SK-N-SH (cell line): ENCODE data around the gene CCDC102A. TPM values are rescaled to one million over a fixed set of nuclear protein-coding genes. Genes with fewer than 3 reads are reported as not detected.

Experiments used
- CTCF ChIA-PET: fragments of 300-600, 350-600 bp; formaldehyde crosslinking; extraction: SDS; loops from one replicate; lab custom pipeline; 2021; lab: Yijun Ruan, JAX
- POLR2A ChIA-PET: fragments of 350-600 bp; sonication (Branson Sonifier 250); formaldehyde crosslinking; extraction: SDS; loops from one replicate; lab custom pipeline; 2020; ENCODE audit warnings: antibody characterized with exemption, inconsistent platforms; lab: Yijun Ruan, JAX
- DNase-seq: peaks from one replicate; pipeline ENCODE4 v3.0.0; 2012
- H2AFZ ChIP-seq: fragments of 200-600 bp; sonication (generic); 2 replicates; pipeline ENCODE4 v1.8.1; 2016; ENCODE audit warnings: antibody characterized with exemption, mild to moderate bottlenecking, low read depth
- H3F3A ChIP-seq: fragments of 200-600 bp; sonication (generic); replicated peaks from 2 replicates; pipeline ENCODE3; 2016; ENCODE audit warnings: antibody characterized with exemption, mild to moderate bottlenecking; ENCODE audit not compliant: insufficient read depth
- H3K27ac ChIP-seq, 2 experiments: fragments of 200-500 bp in 1 of 2; fragments of 200-600 bp in 1 of 2; sonication (Bioruptor generic) in 1 of 2; sonication (generic), shearing (Covaris generic) in 1 of 2; 2 replicates each; pipeline versions ENCODE4 v1.5.1 to v1.6.1; 2014 to 2016; ENCODE audit warnings: low read depth in 2 of 2, inconsistent platforms in 1 of 2, low read length in 1 of 2, mild to moderate bottlenecking in 1 of 2, mixed read lengths in 1 of 2
- H3K27me3 ChIP-seq: fragments of 200-600 bp; sonication (generic), shearing (Covaris generic); 2 replicates; pipeline ENCODE4 v1.6.1; 2016; ENCODE audit warnings: mixed run types; ENCODE audit not compliant: insufficient read depth
- H3K36me3 ChIP-seq, 2 experiments: fragments of 200-500 bp in 1 of 2; fragments of 200-600 bp in 1 of 2; sonication (Bioruptor generic) in 1 of 2; sonication (generic) in 1 of 2; replicated peaks in 1 of 2; 2 replicates each; pipeline versions ENCODE3 to v1.5.1; 2014 to 2016; ENCODE audit warnings: low read length in 1 of 2, mild to moderate bottlenecking in 1 of 2; ENCODE audit not compliant: insufficient read depth in 2 of 2, control insufficient read depth in 1 of 2
- H3K4me1 ChIP-seq, 2 experiments: fragments of 200-500 bp in 1 of 2; fragments of 200-600 bp in 1 of 2; sonication (Bioruptor generic) in 1 of 2; sonication (generic), shearing (Covaris generic) in 1 of 2; 2 replicates each; pipeline versions ENCODE4 v1.5.1 to v1.6.1; 2014 to 2016; ENCODE audit warnings: low read depth in 1 of 2, low read length in 1 of 2, mixed run types in 1 of 2; ENCODE audit not compliant: insufficient read depth in 2 of 2, control insufficient read depth in 1 of 2
- H3K4me2 ChIP-seq: fragments of 200-600 bp; sonication (generic), shearing (Covaris generic); 2 replicates; pipeline ENCODE4 v1.6.1; 2017; ENCODE audit warnings: mixed run types
- H3K4me3 ChIP-seq, 2 experiments: fragments of 200-500 bp in 1 of 2; fragments of 200-600 bp in 1 of 2; sonication (Bioruptor generic) in 1 of 2; sonication (generic), shearing (Covaris generic) in 1 of 2; 2 replicates each; pipeline versions ENCODE4 v1.5.1 to v1.8.1; 2014 to 2016; ENCODE audit warnings: low read depth in 2 of 2, inconsistent platforms in 1 of 2, low read length in 1 of 2, mild to moderate bottlenecking in 1 of 2, mixed read lengths in 1 of 2, moderate library complexity in 1 of 2
- H3K79me2 ChIP-seq: fragments of 200-600 bp; sonication (generic); 2 replicates; pipeline ENCODE4 v1.8.1; 2017; ENCODE audit warnings: mild to moderate bottlenecking; ENCODE audit not compliant: insufficient read depth
- H3K9ac ChIP-seq: fragments of 200-600 bp; sonication (generic); 2 replicates; pipeline ENCODE4 v1.6.1; 2017; ENCODE audit warnings: mixed run types
- H3K9me2 ChIP-seq: fragments of 200-600 bp; sonication (generic); 2 replicates; pipeline ENCODE4 v1.6.1; 2017; ENCODE audit warnings: mixed run types
- H3K9me3 ChIP-seq: fragments of 200-600 bp; sonication (generic); 2 replicates; pipeline ENCODE4 v1.6.1; 2017; ENCODE audit warnings: mixed run types, mild to moderate bottlenecking, moderate library complexity
- H4K20me1 ChIP-seq: fragments of 200-600 bp; sonication (generic); 2 replicates; pipeline ENCODE4 v1.6.1; 2017; ENCODE audit warnings: mild to moderate bottlenecking, mixed run types; ENCODE audit not compliant: insufficient read depth
- EP300 ChIP-seq, 2 experiments: IDR thresholded peaks; 2 replicates each; pipeline versions ENCODE4 v1.4.0 to v1.6.1; 2012; ENCODE audit warnings: borderline replicate concordance in 1 of 2, low read depth in 1 of 2, low read length in 1 of 2
- FOSL2 ChIP-seq: IDR thresholded peaks from 2 replicates; pipeline ENCODE4 v1.4.0; 2012; ENCODE audit warnings: low read depth, mild to moderate bottlenecking, moderate library complexity, borderline replicate concordance
- FOXM1 ChIP-seq: IDR thresholded peaks from 2 replicates; pipeline ENCODE4 v1.4.0; 2012; ENCODE audit warnings: low read depth, mild to moderate bottlenecking
- GATA2 ChIP-seq: sonication (generic); formaldehyde crosslinking; IDR thresholded peaks from 2 replicates; pipeline ENCODE4 v1.5.0; 2020; ENCODE audit warnings: mild to moderate bottlenecking, missing genetic modification reagents
- IRF3 ChIP-seq: fragments of 150-350 bp; IDR thresholded peaks from 2 replicates; pipeline ENCODE4 v1.6.1; 2016; ENCODE audit warnings: mild to moderate bottlenecking, low read depth, low read length
- JUND ChIP-seq: IDR thresholded peaks from 2 replicates; pipeline ENCODE4 v1.4.0; 2012
- MAX ChIP-seq: IDR thresholded peaks from 2 replicates; pipeline ENCODE4 v1.4.0; 2012; ENCODE audit warnings: low read depth
- MXI1 ChIP-seq: IDR thresholded peaks from 2 replicates; pipeline ENCODE4 v1.6.1; 2012; ENCODE audit warnings: mild to moderate bottlenecking, low read depth, low read length, improper control_type of control experiment
- NRF1 ChIP-seq: IDR thresholded peaks from 2 replicates; pipeline ENCODE4 v1.6.1; 2012; ENCODE audit warnings: low read depth, mild to moderate bottlenecking, low read length
- PBX3 ChIP-seq: IDR thresholded peaks from 2 replicates; pipeline ENCODE4; 2012
- POLR2AphosphoS5 ChIP-seq: IDR thresholded peaks from 2 replicates; pipeline ENCODE4 v1.6.1; 2012; ENCODE audit warnings: low read depth, low read length
- RCOR1 ChIP-seq: fragments of 150-350 bp; IDR thresholded peaks from 2 replicates; pipeline ENCODE4 v1.6.1; 2017; ENCODE audit warnings: antibody characterized with exemption, low read length
- REST ChIP-seq: IDR thresholded peaks from 2 replicates; pipeline ENCODE4 v1.6.1; 2012; ENCODE audit warnings: mild to moderate bottlenecking, low read depth, low read length, moderate library complexity
- TCF12 ChIP-seq: IDR thresholded peaks from 2 replicates; pipeline ENCODE4 v1.4.0; 2012
- TEAD4 ChIP-seq: IDR thresholded peaks from 2 replicates; pipeline ENCODE4 v1.4.0; 2012; ENCODE audit warnings: mild to moderate bottlenecking, borderline replicate concordance; ENCODE audit not compliant: insufficient read depth
- USF1 ChIP-seq: IDR thresholded peaks from 2 replicates; pipeline ENCODE4 v1.4.0; 2012; ENCODE audit warnings: low read depth, borderline replicate concordance
- USF2 ChIP-seq: fragments of 150-350 bp; IDR thresholded peaks from 2 replicates; pipeline ENCODE4 v1.6.1; 2017; ENCODE audit warnings: antibody characterized with exemption, low read length, low read depth, borderline replicate concordance
- YY1 ChIP-seq: IDR thresholded peaks from 2 replicates; pipeline ENCODE4 v1.4.0; 2012; ENCODE audit warnings: low read depth, mild to moderate bottlenecking
- ZBTB33 ChIP-seq: IDR thresholded peaks from 2 replicates; pipeline ENCODE4 v1.4.0; 2012; ENCODE audit warnings: low read depth, borderline replicate concordance
- WGBS: methylation state at CpG from one replicate; pipeline ENCODE4 v1.1.6; 2017; ENCODE audit warnings: low lambda C conversion rate; 5-methylcytosine and 5-hydroxymethylcytosine counted together
- polyA plus RNA-seq, 3 experiments: library from polyadenylated mRNA; depleted of rRNA; stranded (reverse); fragments of >200 nt; gene quantifications; 2 replicates each; pipeline ENCODE4 v1.2.3, GENCODE V29; 2012

Gene CCDC102A
- polyA plus RNA-seq, 1 of the 3 experiments (the other 2 are of a cell fraction) = 26.2 TPM

GRCh38 chr16:57518922-57519321 is 17.4 kb downstream of the CCDC102A start:
- CTCF ChIA-PET = interaction anchor here (0.6 to 23.0 kb wide), 14 partner anchors 8 to 227 kb away, joined by 3 to 426 read pairs (median 10); partner anchors contain the start of genes CIAPIN1, COQ9, DOK4 and POLR2C
- 92% methylated on average over 6 of the region's 6 CpGs for WGBS

More at GRCh38 chr16:57518922-57519321, 17.4 kb downstream of the CCDC102A start:
- POLR2A ChIA-PET = interaction anchor here (1.9 to 2.1 kb wide), 2 partner anchors 40 to 49 kb away, joined by 7 to 12 read pairs; no protein-coding TSS in a partner anchor
- Histone ChIP-seq H3K4me1 (peaks cover 0 to 21% of the 10 kb centered on the region in 2 experiments; a peak in 1 of 4 replicates), H3K9ac (no peak overlapping the region), H4K20me1 (no peaks in the 10 kb centered on the region), H3K9me3 (no peaks in the 10 kb centered on the region), H3K36me3 (peaks cover 3 to 8% of the 10 kb centered on the region in 2 experiments), H3F3A (no peaks in the 10 kb centered on the region), H3K4me3 (no peak overlapping the region), H3K27me3 (no peaks in the 10 kb centered on the region), H3K9me2 (no peaks in the 10 kb centered on the region), H3K79me2 (no peaks in the 10 kb centered on the region), H2AFZ (no peak overlapping the region), H3K27ac (no peak overlapping the region; a peak in 1 of 4 replicates), H3K4me2 (no peak overlapping the region)
- TF ChIP-seq TCF12 (no peak), USF2 (no peak), MAX (no peak), GATA2 (CRISPR knock-in tag) (no peak), MXI1 (no peak), RCOR1 (no peak), NRF1 (no peak), TEAD4 (no peak), IRF3 (no peak), REST (no peak), FOXM1 (no peak), EP300 (IDR thresholded peaks at IDR 0.05; ENCODE audit: borderline replicate concordance in 1 of 2, low read depth in 1 of 2, low read length in 1 of 2) (no peak), USF1 (no peak), FOSL2 (no peak), ZBTB33 (no peak), PBX3 (no peak), JUND (no peak), POLR2AphosphoS5 (no peak), YY1 (no peak)
- DNase-seq = no peak
